NCI-H2029 (cell line): ENCODE data around the gene CIAO2A.

Experiments
- DNase-seq: peaks from one replicate; lab custom pipeline; 2025; lab: John Stamatoyannopoulos, UW

The CIAO2A gene

GRCh38 chr15:64038878-64039610 is 54.6 kb downstream of the CIAO2A start:
- DNase-seq = no peak

GRCh38 chr15:64037966-64038365 is 55.7 kb downstream of the CIAO2A start:
- DNase-seq = no peak

DNA sequence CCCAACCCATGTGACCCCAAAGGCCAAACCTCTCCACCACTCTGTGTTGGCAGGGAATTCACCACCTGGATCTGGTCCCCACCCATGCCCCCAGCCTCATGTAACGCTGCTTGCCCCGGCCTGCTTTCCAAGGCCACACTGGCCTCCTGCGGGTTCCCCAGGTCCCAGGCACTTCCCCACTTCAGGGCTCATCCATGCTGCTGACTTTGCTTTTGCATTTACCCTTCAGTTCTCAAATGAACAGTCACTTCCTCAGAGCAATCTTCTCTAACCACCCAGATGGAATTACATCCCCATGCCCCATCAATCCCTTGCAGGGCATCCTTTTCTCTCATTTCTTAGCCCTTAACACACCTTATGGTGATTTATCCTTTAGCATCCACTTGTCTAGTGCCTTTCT is 56.5 kb downstream of the CIAO2A start:
- DNase-seq = no peak

DNA sequence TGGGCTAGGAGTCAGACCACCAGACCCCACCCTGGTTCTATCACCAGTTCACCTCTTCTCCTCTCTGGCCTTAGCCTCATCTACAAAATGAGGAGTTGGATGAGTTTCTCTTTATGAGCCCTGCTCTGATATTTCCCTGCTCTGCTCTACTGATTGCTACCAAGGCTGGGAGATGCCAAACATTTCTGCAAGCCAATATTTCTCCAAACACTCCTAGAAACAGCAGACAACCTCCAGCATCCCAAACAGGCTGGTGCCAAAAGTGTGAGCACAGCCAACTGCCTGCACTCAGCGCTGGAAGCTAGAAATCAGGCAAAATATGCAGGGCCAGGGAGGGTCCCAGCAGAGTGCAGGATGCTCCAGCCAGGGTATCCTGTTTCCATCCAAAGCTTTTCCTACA is 58.1 kb downstream of the CIAO2A start:
- DNase-seq = no peak

GRCh38 chr15:64034519-64034918 is 59.1 kb downstream of the CIAO2A start:
- DNase-seq = no peak

DNA sequence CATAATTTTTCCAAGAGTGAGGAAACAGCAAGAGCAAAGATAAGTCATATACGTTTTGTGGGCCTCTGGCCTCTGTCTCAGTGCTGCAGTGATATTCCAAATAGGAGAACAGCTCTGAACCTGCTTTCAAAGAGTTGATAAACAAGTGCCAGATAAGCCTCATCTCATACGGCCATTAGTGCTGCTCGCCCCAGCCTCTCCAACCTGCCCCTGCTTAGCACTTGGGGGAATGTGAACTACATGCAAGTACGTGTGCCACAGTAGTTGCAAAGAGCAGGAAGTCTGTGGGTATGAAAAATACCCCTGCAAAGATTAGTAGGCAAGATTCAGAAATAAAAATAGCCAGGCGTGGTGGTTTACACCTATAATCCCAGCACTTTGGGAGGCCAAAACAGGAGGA is 61.3 kb downstream of the CIAO2A start:
- no peak for DNase-seq

GRCh38 chr15:64030123-64030522 is 63.5 kb downstream of the CIAO2A start:
- DNase-seq = no peak

GRCh38 chr15:64029633-64030032 is 64.0 kb downstream of the CIAO2A start:
- DNase-seq = no peak

- no peak for DNase-seq
These were observed 64.5 kb downstream of the CIAO2A start for GRCh38 chr15:64029110-64029509.

GRCh38 chr15:64026591-64026990 is 67.0 kb downstream of the CIAO2A start:
- DNase-seq = no peak

- DNase-seq = no peak
These were observed 69.2 kb downstream of the CIAO2A start for GRCh38 chr15:64024172-64025050.

DNA sequence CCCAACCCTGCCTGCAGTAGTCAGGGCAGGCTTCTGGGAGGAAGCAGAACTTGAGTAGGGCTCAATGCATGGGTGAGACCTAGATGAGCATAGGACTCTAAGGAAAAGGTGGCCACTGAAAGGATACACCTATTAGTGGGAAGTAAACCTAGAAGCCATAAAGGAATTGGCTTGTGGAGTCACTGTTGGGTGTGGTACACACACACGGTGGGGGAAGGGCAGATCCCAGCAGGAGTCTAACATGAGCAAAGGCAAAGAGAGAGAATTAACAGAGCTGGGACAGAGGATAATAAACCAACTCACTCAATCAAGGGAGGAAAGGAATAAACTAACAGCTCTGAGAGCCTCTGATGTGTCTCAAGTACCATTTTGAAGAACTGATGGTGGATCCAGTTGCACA is 70.4 kb downstream of the CIAO2A start:
- DNase-seq = no peak

DNA sequence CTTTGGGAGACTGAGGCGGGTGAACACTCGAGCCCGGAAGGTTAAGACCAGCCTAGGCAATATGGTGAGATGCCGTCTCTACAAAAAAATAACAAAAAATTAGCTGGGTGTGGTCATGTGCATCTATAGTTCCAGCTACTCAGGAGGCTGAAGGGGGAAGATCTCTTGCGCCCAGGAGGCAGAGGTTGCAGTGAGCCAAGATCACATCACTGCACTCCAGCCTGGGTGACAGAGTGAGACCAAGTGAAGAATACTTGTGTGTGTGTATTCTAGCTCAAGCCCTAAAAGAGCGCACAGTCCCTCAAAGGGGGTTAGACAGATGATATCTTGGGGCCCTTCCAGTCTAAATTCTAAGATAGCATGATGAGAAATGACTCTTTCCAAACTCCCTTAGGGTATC is 71.1 kb downstream of the CIAO2A start:
- no peak for DNase-seq
